T-helper 2 cell (primary cell): Measurements from ENCODE around the gene MMP15.

Source experiments
- DNase-seq, 5 experiments: peaks; one replicate each; pipeline versions ENCODE4 v3.0.0 to v3.0.0-alpha.2; 2012 to 2022

The MMP15 gene

GRCh38 chr16:58019866-58020538 lies 5.6 kb upstream of the MMP15 start:
- DNase-seq, result no peak

GRCh38 chr16:58020628-58021521 lies 4.7 kb upstream of the MMP15 start:
- DNase-seq, result peak in 4 of 5 experiments; percentile 38 to 66 (median 43)

DNA sequence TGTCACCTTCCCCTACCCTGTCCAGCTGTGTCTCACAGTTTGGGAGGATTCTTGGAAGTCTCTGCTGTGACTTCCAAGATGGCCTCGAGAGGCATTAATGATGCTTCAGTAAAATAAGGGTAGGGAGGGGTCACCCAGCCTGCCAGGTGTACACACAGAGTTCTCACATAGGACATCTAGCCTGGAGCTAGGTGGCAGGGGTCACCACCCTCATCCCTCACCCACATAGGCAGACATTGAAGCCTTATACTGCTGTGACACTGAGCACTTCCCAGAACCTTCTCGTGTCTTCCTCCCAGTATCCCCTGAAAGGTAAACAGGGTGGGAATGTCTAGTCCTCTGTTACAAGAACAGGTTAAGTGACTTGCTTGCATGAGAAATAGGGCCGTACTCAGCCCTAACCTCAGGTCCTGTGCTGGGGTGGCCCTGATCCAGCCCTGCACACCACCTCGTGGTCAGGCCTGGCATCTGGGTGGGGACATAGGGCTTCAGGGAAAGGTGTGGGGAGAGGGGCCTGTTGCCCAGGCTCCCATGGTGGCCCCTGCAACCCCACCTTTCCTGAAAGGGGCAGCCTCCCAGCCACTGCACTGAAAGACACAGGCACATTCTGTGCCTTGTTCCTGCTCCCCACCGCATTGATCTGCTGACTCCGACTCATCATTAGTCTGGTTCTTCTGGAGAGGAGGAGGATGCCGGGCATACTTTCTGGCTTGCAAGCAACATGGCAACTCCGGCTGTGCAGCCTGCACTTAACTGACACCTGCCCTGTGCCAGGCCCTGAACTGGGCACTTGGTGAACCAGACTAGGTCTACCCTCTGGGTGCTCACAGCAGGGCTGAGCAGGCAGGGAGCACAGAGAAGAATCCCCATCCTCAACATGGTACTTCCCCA lies 3.6 kb upstream of the MMP15 start:
- no peak for DNase-seq

DNA sequence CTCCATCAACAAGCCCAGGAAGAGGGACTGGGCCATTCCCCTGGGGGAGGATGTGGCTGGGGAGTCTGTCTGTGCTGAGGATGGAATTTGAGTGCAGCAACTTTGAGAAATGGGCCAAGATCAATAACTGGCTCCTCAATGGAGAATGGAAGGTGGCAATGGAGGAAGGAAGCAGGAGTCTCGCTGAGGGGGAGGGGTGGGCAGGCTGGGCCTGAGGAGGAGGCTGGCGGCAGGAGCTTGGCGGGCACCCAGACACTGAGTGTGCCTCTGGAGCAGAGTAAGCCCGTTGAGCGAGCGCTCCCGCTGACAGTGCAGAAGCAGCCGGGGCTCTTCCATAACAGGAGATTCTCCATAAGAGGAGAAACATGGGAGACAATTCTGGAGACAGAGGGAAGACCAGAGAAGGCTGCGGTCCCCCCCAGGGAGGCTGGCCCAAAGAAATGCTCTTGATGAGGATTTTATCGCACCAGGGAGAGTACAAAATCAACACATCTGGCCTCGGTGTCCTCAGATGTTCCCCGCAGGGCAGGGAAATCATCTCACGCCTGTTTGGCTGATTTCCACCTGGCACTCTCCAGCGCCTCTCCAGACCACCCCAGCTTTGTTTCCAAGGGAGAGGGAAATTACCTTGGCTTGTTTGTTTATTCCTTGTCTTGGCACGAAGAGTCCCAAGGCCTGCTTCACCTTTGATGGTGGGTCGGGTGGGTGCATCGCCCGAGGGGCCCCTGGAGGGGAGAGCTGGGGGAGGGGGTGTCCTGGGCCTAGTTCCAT lies 2.8 kb upstream of the MMP15 start:
- no peak for DNase-seq

DNA sequence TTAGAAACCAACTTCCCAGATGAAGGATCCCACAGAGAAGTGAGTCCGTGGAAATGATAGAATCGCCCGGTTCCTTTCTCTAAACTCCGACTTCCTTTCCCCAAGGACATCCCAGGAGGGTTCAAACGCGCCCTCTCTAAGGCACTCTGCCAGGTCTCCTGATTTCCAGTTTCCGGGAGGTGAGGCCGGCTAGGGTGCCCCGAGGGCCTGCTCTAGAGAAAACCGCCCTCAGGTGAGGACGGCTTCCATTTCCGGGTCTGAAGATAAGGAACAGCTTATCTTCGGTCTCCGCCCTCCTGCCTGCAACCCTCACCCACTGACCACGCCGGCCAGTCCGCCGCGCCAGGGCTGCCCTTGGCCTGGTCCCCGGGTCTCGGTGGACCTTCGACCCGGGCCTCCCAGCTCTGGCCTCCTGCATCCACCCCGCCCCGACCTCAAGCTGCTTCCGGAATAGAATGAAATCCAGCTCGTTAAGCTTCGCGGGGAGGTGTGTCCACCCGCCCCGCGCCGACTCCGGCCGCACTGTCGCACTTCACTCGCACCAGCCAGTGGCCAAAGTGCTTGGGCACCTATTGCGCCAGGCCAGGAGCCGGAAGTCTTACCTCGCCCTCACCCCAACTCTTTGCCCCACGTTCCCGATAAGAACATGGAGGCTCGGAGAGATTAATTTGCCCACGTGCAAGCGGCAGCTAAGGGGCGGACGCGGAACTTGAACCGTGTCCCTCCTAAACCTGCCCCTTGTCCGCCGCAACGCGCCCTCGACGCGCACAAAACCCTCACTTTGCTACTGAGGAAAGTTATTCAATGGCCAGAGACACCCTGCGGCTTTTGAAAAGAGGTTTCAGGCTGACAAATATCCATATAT lies 836 bp upstream of the MMP15 start:
- peak in 1 of 5 experiments; percentile 54 for DNase-seq

- peak in 1 of 5 experiments; percentile 34 for DNase-seq
Measured at GRCh38 chr16:58026139-58026704, 668 bp downstream of the MMP15 start.

DNA sequence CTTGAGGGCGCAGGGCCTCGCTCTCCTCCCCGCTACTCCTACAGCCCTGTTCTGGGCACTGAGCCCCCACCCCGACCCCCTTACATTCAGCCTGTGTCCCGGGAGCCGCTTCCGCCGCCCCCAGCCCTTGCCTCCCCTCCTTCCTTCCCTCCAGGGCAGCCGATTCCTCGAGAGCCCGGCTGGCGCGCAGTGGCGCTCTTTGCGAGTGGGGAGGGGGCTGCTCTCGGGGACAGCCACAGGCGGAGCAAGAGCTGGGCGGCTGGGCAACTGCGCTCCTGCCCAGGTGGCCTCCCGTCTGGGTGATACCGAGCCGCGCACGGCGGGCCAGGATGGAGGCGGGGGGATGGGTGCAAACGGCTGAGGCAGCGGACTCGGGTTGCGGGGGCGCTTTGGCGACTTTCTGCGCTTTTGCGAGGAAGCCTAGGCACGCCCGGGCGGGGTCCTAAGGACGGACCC lies 1.2 kb downstream of the MMP15 start:
- no peak for DNase-seq

DNA sequence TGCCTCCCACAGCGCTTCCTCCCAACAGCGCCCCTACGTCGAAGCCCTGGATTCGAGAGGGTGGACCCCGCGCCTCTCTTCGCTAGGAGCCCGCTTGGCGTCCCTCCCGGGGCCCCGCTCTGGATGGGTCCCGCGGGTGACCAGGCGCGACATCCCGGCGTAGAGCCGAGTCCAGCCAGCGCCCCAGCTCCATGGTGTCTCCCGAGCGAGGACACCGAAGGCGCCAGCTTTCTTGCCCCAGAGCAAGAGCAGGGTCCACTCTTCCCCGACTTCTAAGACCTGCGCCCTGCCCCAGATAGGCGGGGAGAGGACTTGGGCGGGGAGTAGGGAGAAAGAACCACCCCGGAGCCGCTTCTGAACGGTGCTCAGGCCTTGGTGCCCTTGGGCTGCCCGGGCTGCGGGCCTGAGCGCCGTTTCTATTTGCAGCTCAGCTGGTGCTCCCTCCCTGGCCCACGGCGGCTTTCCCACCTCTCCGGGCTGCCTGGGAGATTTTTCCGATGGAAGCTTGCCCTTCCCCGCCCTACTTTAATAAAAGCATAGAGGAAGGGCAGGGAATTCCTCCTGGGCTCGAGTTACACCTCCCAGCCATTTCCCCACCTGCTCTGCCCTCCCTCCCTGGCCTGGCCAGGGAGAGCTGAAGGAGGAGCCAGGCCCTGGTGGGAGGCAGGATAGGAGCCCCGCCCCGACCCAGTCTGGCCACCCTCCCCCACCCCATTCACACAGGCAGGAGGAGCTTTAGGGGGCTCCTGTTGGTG lies 1.8 kb downstream of the MMP15 start:
- no peak for DNase-seq

DNA sequence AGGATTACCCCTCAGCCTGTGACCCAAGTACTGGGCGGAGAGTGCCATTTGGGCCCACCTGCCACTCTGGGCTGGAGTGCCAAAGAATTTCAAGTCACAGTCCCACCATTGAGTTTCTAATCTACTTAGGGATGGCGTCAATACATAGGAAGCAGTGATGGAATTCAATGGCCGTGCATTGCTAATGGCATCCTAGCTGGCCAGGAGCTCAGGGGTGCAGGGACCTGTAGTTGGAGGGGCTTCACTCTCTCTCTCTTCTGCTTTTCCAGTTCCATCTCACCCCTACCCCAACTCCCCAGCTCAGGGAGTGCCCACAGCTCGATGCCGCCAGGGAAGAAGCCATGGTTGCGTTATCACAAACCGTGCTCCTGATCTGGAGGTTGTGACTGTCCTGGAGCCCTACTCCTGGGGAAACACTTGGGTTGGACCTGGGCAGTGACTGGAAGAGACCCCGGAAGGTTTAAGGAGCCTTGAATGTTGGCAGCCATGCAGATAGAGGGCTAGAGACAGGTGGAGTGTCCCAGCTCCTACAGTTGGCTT lies 2.4 kb downstream of the MMP15 start:
- no peak for DNase-seq

GRCh38 chr16:58028541-58029070 lies 3.1 kb downstream of the MMP15 start:
- DNase-seq, result no peak

- DNase-seq, result no peak
Measured at GRCh38 chr16:58029410-58029809, 3.9 kb downstream of the MMP15 start.

DNA sequence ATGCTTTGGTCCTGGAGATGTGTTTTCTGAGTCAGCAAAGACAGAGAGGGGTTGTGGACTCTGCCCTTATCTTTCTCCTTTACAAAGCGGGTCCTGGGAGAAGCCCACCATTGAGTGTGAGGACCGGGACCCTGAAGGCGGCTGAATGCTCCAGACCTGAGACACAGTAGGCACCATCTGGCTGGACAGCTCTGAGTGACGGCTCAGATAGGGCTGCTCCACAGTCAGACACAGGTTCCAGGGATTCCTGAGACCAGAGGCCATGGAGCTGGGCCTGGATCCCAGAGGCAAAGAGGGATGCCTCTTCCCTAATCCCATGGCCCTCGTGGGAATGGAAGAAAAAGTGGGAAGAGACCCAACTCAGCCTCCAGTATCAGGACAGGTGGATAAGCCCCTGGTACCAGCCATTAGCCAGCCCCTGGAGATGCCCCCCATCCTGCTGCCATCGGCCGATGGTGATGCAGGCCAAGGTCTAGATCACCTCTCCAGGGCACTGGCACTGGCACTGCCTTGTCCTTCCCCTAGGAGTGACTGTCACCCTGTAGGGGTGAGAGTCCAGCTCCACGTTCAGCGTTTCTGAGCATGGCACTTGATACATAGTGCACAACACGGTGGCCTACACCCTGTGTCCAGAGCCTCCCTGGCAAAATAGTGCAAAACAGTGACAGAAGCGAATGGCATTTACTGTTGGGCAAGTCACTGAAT lies 4.7 kb downstream of the MMP15 start:
- DNase-seq, result no peak

DNA sequence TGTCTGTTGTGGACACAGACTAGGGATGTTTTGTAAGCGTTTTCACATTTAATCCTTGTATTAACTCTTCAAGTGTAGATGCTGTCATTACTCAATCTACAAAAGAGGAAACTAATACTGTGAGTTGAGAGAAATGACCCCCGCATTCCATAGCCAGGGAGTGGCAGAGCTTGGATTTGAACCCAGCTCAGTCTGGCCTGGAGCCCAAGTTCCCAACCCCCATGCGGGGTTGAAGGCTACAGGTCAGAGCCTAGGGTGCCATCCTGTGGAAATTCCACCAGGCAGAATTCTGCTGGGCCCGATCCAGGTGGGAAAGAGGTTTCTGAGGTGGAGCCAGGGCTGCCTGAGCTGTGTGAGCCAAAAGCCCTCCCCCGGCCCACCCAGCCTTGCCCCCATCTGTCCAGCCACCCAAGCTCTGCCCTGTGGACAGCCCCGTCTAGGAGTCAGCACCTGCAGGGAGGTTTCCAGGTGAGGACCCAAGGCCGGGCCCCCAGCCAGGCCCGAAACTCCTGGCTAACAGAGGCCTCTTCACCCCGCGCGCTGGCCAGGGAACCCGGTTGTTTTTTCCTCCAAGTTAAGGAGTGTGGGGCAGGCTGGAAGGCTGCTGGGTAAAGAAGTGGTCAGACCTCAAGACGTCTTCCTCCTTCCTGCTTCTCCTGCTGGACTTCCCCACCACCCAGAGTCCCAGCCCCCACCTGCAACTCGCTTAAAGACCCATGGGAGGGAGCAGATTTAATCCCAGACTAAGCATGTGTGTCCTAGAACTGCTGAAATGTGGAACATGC lies 5.7 kb downstream of the MMP15 start:
- no peak for DNase-seq

- no peak for DNase-seq
Measured at GRCh38 chr16:58032710-58033293, 7.2 kb downstream of the MMP15 start.

GRCh38 chr16:58034128-58034685 lies 8.7 kb downstream of the MMP15 start:
- DNase-seq, result no peak

- no peak for DNase-seq
Measured at GRCh38 chr16:58034774-58035173, 9.2 kb downstream of the MMP15 start.
